IPS DF 4.7 (cell line): ENCODE results near the gene LY9.

Experiments used
- DNase-seq: peaks from one replicate; pipeline ENCODE4 v3.0.0-alpha.2; 2013; ENCODE audit warnings: low spot score; ENCODE audit errors: extremely low read depth

LY9 gene

DNA sequence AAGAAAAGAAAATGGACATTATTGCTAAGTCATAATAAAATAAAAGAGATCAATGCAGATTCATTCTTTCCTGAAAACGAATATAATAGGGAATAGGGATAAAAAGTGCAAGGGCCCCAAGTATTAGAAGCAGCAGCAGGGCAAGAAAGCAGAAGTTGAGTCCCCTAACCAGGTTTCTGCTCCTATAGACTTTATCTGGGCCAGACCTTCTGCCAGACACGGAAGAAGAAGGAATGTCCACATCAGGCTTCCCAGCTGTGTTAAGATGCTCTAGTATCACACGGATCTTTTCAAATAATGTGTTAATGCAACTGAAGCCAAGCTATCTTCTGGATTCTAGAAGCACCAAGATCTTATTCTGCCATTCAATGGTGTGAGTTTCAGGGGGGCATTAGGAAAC lies 39.8 kb downstream of the LY9 start:
- no peak for DNase-seq

DNA sequence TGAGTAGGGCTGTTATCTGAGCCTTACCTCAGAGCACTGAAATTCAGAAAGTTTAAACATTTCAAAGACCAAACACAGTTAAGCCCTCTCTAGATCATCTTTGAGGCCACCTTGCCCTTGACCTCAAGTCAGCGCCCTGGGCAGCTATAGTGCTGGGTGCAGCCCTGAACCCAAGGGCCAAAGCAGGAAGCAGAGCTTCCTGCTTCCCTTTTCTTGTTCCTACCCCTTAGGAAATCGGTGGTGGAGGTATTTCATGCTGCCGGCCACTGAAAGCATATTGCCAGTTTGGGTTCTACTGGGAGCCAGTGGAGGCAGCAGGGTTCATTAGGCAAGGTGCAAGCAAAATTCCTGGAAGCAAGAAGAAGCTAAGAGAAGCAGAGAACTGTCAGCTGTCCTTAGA lies 40.6 kb downstream of the LY9 start:
- DNase-seq = no peak

DNA sequence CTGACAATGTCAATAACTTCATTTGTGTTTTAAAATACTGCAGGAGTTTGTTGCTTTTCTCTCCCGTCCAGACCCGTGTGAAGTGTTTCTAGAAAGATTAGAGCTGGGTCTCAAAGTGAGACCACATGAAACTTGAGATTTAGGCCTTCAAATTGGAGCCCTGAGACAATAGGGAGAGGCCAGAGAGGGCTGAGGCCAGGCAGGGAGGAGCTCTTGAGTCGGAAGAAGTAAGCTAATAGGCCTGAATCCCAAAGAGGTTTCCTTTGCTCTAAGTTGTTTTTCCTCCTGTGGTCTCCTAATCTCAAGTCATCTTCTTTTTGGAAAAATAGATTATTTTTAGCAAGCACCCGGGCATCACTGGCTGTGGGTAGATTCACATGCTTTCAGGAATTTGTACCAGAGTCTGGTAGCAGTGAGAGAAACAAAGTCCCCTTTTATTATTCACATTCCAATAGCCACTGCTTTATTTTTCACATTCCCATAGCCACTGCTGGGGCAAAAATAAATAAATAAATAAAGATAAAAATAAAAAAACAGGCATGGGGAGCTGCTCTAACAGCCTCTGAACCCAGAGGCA lies 41.1 kb downstream of the LY9 start:
- no peak for DNase-seq

DNA sequence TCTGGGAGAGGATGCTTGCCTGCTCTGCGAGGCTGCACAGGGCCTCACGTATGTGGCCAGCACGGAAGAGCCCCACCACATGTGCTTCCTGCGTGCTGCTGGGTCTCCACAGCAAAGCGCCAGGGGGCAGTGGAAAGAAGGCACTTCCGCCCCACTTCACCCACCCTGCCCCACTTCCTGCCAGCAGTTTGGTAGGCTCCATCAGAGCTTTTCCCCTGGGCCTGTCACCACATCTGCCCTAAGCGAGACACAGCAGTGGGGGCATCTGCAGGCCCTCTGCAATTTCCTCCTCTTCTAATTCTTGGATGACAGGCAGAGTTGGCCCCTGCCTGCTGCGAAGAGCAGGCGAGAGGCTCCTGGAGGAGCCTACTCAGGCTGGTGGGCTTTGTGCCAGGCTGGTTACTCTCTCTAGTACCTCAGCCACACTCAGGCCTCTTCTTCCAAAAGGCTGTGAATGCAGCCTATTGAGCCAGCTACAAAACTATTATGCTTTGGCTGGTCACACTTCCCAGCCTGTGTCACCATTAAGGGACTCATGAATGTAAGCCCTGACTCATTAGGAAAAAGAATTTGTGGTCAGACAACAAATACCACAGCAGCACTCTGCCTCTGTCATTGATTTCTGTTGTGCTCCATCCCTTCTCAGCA lies 41.7 kb downstream of the LY9 start:
- DNase-seq = no peak

DNA sequence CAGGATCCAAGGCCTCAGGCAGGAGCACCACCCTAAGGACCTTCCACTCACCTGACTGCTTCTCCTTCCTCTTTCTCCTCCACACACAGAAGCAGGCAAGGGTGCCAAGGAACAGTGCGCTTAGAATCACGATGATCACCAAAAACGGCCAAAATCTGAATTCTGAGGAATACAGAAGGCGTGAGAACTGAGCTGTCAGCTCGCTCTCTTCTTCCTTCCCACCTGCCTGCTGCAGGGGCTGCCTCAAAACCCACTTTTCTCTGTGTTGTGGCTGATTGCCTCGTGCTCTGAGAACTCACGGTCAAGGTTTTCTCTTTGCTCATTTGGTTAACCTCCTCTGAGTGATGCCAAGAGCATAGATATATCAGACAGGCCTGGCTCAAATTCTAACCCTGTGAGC lies 42.9 kb downstream of the LY9 start:
- no peak for DNase-seq

DNA sequence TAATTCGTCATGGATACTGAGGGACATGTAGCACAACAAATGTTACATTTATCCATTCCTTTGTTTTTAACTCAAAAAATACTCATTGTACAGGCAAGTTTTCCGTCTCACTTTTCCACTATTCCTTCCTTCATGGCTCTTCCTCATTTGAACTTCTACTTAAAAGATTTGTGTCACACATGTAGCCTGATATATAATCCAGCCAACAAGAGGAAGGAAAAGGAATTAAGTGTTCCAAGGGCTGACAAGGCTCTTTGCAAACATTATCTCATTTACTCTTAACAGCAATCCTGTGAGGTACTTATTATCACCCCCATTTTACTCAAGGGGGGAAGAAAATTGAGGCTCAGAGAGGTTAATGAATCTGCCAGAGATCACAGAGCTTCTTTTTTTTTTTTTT lies 43.8 kb downstream of the LY9 start:
- no peak for DNase-seq

DNA sequence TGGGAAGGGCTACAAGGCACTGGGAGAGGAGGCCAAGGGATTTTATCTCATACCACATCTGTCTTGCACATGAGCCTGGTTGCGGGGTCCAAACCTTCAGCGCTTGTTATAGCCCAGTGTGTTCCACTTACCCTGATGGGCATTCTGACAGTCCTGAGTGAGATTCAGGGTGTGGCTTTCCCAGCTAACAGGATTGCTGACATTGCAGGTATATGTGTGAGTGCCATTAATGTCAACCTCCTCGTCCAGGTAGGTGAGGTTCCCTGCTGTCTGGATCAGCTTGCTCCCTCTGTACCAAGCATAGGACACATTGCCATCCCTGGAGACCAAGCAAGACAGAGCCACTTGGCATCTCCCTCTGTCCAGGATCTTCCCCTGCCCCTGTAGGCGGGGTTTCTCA lies 45.1 kb downstream of the LY9 start:
- no peak for DNase-seq

DNA sequence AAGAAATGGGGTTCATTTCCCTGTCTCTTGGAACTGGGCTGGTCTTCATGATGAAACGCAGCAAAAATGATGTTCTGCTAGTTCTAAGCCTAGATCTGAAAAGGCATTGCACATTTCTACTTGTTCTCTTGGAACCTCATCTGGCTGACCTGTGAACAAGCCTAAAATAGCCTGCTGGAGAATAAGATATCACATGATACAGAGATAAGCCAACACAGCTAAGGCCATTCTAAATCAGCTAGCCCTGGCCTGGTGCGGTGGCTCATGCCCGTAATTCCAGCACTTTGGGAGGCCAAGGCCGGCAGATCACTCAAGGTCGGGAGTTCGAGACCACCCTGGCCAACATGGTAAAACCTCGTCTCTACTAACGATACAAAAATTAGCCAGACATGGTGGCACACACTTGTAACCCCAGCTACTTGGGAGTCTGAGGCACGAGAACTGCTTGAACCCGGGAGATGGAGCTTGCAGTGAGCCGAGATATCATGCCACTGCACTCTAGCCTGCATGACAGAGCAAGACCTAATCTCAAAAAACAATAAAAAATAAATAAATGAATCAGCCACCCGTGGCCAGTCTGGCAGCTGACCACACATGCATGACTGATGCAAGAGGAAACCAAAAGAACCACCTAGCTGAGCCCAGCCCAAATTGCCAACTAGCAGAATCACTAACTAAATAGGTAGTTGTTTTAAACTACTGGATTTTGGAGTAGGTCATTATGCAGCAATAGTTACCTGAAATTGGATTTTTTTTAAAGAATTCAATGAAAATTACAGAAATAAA lies 48.7 kb downstream of the LY9 start:
- no peak for DNase-seq

DNA sequence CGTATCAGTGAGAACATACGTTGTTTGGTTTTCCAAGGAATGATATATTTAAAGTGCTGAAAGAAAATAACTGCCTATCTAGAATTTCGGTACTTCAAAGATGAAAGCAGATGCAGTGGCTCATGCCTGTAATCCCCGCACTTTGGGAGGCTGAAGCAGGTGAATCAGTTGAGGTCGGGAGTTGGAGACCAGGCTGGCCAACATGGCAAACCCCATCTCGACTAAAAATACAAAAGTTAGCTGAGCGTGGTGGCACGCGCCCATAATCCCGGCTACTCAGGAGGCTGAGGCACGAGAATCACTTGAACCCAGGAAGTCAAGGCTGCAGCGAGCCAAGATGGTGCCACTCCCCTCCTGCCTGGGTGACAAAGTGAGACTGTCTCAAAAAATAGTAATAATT lies 50.3 kb downstream of the LY9 start:
- no peak for DNase-seq

DNA sequence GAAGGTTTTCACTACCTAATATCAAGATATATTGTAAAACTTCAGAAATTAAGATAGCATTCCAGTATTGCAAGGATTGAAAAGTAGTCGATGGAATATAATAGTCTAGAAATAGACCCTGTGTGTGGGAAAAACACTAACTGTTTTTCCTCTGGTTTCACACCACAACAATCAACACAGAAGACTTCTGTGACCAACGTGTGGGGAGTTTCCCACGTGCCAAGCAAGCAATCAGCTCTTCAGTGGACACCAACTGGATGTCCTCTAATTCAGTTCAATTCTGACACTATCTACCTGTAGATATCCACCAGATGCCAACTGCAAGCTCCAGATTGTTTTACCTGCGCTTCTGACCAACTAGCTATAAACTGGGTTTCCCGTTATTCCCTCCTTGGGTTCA lies 54.6 kb downstream of the LY9 start:
- no peak for DNase-seq

DNA sequence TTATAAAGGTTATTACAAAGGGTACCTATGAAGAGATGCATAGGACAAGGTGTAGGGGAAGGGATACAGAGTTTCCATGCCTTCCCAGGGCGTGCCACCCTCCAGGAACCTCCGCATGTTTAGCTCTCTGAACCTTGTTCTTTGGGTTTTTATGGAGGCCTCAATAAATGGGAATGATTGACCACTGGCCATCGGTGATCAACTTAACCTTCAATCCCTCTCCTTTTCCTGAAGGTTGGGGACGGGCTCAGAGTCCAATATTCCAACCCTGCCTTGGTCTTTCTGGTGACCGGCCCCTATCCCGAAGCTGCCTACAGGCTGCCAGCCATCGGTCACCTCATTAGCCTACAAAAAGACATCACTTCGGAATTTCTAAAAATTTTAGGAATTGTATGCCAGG lies 55.0 kb downstream of the LY9 start:
- DNase-seq = no peak

DNA sequence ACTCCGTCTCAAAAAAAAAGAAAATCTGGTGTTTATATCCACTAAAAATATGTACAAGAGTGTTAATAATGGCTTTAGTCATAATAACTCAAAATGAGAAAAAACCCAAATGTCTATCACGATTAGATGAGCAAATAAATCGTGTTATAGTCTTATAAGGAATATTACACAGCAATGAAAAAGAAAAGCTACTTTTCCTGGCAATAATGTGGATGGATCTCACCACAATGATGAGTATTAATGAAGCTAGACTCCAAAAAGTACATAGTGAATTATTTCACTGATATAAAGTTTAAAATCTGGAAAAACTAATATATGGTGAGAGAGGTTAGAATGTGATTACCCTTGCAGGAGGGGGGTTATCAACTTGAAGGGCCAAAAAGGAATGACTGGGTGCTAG lies 57.0 kb downstream of the LY9 start:
- no peak for DNase-seq

DNA sequence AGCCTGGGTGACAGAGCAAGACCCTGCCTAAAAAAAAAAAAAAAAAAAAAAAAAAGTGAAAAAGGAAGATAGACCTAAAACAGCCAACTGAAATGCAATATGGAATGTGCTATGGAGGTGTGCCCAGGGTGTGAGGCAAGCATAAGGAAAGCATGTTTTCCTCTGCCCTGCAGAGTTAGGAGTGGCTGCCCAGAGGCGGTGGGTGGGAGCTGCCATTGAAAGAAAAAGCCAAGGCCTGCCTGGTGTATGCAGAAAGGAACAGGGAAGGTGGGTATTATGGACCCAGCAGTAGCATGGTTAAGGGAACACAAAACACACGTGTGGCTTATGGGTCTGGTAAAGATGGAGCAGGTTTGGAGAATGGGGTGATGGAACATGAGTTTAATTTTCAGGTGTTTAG lies 57.8 kb downstream of the LY9 start:
- no peak for DNase-seq

DNA sequence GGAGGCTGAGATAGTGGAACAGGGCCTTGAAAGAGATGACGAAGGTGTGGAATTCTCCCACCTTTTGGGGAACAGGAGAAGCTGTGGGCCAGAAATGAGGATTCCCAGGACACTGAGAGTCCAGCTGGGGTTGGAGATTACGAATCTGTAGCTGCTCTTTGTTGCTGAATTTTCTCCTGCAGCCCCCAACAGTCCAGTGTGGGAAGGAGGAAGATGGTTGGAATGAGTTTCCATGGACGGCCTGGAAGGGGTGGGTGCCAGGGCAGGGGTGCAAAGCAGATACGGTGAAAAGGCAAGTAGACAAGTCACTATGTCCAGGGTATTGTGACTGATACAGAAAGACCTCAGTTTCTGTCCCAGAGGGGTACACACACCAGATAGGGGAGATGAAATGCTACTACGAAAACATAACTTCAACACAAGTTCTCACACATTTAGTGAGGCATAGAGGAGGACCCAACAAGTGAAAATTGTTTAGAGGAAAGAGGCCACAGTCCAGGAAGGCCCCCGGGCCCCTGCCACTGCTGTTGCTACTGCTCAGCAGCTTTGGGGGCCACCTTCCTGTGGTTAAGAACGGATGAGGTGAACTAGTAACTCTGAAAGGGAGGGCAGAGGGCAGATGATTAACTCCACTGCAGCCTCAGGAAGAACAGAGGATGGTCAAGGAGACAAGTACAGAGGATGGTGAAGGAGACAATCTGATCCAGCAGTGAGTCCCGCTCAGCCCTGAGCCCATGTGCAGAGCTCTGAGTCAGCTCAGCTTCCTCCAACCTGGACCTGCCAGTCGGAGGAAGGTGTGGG lies 59.4 kb downstream of the LY9 start:
- no peak for DNase-seq

DNA sequence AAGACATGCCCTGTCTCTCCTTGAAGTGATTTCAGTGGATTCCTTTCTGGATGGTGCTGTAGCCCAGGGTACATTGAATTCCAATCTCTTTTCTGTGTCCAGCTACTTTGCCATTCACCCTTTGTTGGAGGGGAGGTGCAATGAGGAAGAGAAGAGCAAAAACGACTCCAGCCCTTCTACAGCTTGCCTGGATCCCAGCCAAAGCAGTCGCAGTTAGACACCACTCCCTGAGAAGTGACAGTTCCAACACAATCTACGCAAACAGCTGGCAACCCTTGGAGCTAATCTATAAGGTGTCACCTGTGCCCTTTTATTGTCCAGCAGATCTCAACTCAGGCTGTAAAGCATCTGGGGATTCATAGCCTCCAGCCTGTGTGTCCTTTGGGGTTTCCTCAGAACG lies 62.1 kb downstream of the LY9 start:
- DNase-seq = no peak

DNA sequence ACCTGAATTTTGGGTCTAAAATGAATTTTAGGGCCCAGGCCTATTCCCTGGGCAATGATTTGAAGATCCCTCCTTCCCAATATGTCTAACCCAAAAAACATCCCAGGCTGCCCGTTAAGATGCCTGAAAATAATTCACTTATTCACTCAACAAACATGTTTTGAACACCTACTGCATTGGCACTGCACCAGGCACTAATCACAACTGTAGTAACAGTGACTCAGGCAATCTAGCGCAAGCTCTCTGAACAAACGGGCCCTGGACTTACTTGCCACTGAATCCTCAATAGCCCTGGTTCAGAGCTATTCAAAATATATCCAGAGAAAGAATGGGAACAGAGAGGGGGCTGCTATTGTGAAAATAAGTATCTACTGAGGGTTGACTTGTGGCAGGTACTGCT lies 62.5 kb downstream of the LY9 start:
- no peak for DNase-seq

DNA sequence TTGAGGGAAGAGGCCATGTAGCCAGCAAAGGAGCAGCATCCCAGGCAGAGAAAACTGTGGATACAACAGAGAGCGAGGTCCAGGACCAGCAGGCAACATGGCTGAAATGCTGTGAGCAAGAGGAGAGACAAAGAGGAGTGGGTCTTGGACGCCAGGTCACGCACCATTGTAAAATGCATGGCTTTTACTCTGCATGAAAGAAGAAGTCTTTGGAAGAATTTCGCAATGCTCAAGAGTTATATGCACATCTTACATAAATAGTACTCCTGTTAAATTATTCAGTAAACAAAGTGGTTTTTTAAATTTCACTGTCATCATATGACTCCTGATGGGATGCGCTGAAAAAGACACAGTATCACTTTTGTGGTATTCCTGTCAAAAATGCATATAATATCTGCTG lies 63.2 kb downstream of the LY9 start:
- no peak for DNase-seq

DNA sequence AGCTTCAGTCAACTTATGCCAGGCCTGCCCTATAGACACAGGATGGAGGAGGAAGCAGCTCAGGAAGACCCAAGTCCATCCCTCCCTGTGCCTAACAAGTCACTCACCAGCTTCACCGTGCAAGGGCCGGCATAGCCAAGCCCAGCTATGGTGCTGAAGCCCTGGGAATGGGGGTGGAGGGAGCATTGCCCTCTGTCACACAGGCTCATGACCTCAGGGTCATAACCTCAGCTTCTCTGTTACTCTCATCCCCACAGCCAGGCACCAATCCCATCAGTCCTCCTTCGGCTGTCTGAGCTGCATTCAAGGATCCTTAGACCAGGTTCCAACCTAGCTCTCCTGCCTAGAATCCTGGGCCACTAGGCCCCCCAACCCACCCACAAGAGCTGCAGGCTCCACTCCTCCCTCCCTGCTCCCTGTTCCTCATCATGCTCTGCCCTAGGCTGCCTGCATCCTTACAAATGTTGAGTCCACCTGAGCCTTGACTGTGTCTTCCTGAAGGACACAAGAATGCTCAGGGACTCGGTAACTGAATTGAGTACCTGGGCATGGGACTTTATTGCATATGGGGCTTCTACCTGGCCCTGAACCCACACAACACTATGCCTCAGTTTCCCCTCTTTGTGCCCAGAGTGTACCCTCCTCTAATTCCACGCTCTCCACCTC lies 65.0 kb downstream of the LY9 start:
- DNase-seq = no peak

DNA sequence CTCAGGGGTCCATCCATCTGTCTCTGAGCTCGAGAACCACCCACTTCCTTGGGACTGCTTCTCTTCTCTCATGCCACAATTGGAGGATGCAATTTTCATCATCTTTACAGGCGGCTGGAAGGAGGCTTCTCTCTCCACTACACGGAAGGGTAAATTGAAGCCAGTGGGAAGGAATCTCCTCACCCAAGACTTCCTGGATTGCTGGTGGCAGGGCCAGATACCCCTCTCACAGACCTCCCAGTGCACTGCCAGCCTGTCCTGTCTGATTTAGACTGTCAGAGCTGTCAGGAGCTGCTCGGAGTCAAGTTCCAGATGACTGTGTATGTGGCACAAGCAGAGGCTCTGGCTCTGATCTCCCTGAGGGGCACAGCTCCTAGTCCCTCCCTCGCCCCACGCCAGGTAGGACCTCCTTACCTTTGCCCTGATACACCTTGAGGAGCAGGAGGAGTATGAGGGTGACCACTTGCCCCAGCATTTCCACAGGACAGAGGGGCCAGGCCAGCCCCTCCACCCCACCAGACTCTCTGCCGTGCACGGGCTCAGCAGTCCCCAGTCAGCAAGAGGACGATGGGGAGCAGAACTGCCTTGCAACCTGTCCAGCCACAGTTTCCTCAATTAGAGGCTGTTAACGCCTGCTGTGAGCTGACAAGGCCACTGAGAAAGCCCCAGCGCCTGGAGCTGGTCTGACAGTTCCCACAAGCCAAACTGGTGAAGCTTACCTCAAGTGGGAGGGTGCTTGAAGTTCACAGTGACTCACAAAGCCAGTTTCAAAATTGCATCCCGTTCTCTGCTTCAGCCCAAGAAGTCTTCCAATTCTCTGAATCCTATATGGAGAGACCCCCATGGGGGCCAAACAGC lies 66.5 kb downstream of the LY9 start, which contains the start of gene CD244:
CD244 (minus strand) TSS at position 685 of the 858 bp plus-strand sequence; CDS start at position 475, 210 bp downstream.
- DNase-seq = no peak

DNA sequence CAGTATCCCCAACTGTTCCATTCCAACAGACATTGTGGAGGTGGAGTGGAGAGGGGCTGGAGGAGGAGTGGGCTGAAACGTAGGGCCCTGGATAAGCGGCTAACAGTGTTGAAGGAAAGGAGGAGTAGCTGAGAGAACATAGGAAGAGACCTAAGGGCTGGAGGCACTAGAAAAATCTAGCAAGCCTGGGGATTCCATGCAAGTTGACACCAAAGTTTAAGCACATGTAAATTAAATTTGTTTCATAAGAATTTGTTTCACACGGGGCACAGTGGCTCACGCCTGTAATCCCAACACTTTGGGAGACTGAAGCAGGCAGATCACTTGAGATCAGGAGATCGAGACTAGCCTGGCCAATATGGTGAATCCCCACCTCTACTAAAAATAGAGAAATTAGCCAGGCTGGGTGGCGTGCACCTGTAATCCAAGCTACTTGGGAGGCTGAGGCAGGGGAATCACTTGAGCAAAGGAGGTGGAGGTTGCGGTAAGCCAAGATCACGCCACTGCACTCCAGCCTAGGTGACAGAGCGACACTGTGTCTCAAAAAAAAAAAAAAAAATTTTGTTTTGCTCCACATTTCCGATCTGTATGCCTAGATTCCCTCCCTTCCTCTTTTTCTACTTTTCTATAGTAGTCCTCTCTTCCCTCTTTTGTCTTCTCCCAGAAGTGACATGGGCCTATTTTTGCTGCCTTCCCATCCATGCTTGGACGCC lies 67.2 kb downstream of the LY9 start:
- no peak for DNase-seq
